Neural cell (in vitro differentiated cells): ENCODE results near the gene DPYSL4. TPM values are rescaled to one million over a fixed set of nuclear protein-coding genes. Genes with fewer than 3 reads are reported as not detected.

ENCODE experiments used
- H2AFZ ChIP-seq: fragments of 200-600, 300-800 bp; sonication (generic), shearing (Covaris generic); 2 replicates; pipeline ENCODE4 v1.6.0; 2014; ENCODE audit warnings: low read depth, mild to moderate bottlenecking, antibody characterized with exemption, low read length, moderate library complexity
- H3F3A ChIP-seq: fragments of 200-600 bp; shearing (Covaris generic); 2 replicates; pipeline ENCODE4 v1.6.1; 2016; ENCODE audit warnings: mild to moderate bottlenecking, moderate library complexity, mixed read lengths, antibody characterized with exemption, low read length; ENCODE audit not compliant: insufficient read depth, poor library complexity, severe bottlenecking
- H3K27ac ChIP-seq: fragments of 200-600, 300-800 bp; sonication (generic), shearing (Covaris generic); 2 replicates; pipeline ENCODE4 v1.5.1; 2014; ENCODE audit warnings: mild to moderate bottlenecking, low read length, moderate library complexity
- H3K27me3 ChIP-seq: fragments of 300-800, 200-600 bp; sonication (generic), shearing (Covaris generic); 2 replicates; pipeline ENCODE4 v1.6.0; 2014; ENCODE audit warnings: mild to moderate bottlenecking, low read depth, low read length, moderate library complexity; ENCODE audit not compliant: insufficient read depth
- H3K36me3 ChIP-seq: fragments of 300-800, 200-600 bp; sonication (generic), shearing (Covaris generic); 2 replicates; pipeline ENCODE4 v1.5.1; 2014; ENCODE audit warnings: mild to moderate bottlenecking, antibody characterized with exemption, low read length, moderate library complexity; ENCODE audit not compliant: insufficient read depth
- H3K4me2 ChIP-seq: fragments of 300-800, 200-600 bp; sonication (generic), shearing (Covaris generic); 2 replicates; pipeline ENCODE4 v1.6.0; 2014; ENCODE audit warnings: mild to moderate bottlenecking, low read length
- H3K4me3 ChIP-seq: fragments of 300-800, 200-600 bp; sonication (generic), shearing (Covaris generic); 2 replicates; pipeline ENCODE4 v1.5.1; 2014; ENCODE audit warnings: mild to moderate bottlenecking, low read length, moderate library complexity
- H3K79me2 ChIP-seq: fragments of 200-600 bp; shearing (Covaris generic); replicated peaks from 2 replicates; pipeline ENCODE4 v1.6.0; 2014; ENCODE audit warnings: mild to moderate bottlenecking, low read length, moderate library complexity; ENCODE audit not compliant: insufficient read depth
- H3K9ac ChIP-seq: fragments of 300-800, 200-600 bp; sonication (generic), shearing (Covaris generic); 2 replicates; pipeline ENCODE4 v1.6.1; 2016; ENCODE audit warnings: mild to moderate bottlenecking, low read length, mixed read lengths
- H3K9me2 ChIP-seq: fragments of 200-600 bp; shearing (Covaris generic); 2 replicates; pipeline ENCODE4 v1.6.1; 2016; ENCODE audit warnings: mild to moderate bottlenecking, low read length, mixed read lengths; ENCODE audit not compliant: insufficient read depth
- H3K9me3 ChIP-seq: fragments of 200-600, 300-800 bp; sonication (generic), shearing (Covaris generic); 2 replicates; pipeline ENCODE4 v1.6.1; 2016; ENCODE audit warnings: mild to moderate bottlenecking, mixed run types, low read length, moderate library complexity, mixed read lengths
- H4K20me1 ChIP-seq: fragments of 200-600 bp; shearing (Covaris generic); 2 replicates; pipeline ENCODE4 v1.6.1; 2016; ENCODE audit warnings: mild to moderate bottlenecking, mixed run types; ENCODE audit not compliant: insufficient read depth
- EP300 ChIP-seq: fragments of 450-650 bp; conservative IDR thresholded peaks from 2 replicates; pipeline ENCODE4 v1.6.1; 2014; ENCODE audit warnings: antibody characterized with exemption, mild to moderate bottlenecking, moderate library complexity; ENCODE audit not compliant: poor library complexity, severe bottlenecking
- EZH2 ChIP-seq: fragments of 200-600, 300-800 bp; shearing (Covaris generic), sonication (generic); IDR thresholded peaks from 2 replicates; pipeline ENCODE4 v1.6.1; 2014; ENCODE audit warnings: antibody characterized with exemption, low read length, borderline replicate concordance, mild to moderate bottlenecking; ENCODE audit not compliant: insufficient read depth, poor library complexity, severe bottlenecking
- MXI1 ChIP-seq: fragments of 450-650 bp; conservative IDR thresholded peaks from 2 replicates; pipeline ENCODE4 v1.6.1; 2014; ENCODE audit warnings: antibody characterized with exemption, mild to moderate bottlenecking; ENCODE audit not compliant: poor library complexity, severe bottlenecking
- POLR2AphosphoS5 ChIP-seq: IDR thresholded peaks from 2 replicates; pipeline ENCODE4 v1.6.1; 2012
- RAD21 ChIP-seq: fragments of 450-650 bp; conservative IDR thresholded peaks from 2 replicates; pipeline ENCODE4 v1.6.1; 2014; ENCODE audit warnings: antibody characterized with exemption, mild to moderate bottlenecking, moderate library complexity
- SMC3 ChIP-seq: fragments of 450-650 bp; conservative IDR thresholded peaks from 2 replicates; pipeline ENCODE4 v1.6.1; 2014; ENCODE audit warnings: antibody characterized with exemption, mild to moderate bottlenecking, moderate library complexity; ENCODE audit not compliant: poor library complexity
- TAF1 ChIP-seq: IDR thresholded peaks from 2 replicates; pipeline ENCODE4 v1.6.1; 2012; ENCODE audit warnings: low read depth
- polyA plus RNA-seq: library from polyadenylated mRNA; depleted of rRNA; stranded (reverse); fragments of >200 nt; gene quantifications from 2 replicates; pipeline ENCODE4 v1.2.3, GENCODE V29; 2014
- TF ChIP-seq, protein P1 (sequence below): IDR thresholded peaks from 2 replicates; pipeline ENCODE4 v1.6.1; 2012; ENCODE audit warnings: borderline replicate concordance
- TF ChIP-seq, protein P2 (sequence below): fragments of 450-650 bp; IDR thresholded peaks from 2 replicates; pipeline ENCODE4 v1.5.1; 2014; ENCODE audit warnings: antibody characterized with exemption, mild to moderate bottlenecking, moderate library complexity; ENCODE audit not compliant: poor library complexity, severe bottlenecking

Gene DPYSL4
- polyA plus RNA-seq, 1 donor from 2014 or later: 116 TPM

DNA sequence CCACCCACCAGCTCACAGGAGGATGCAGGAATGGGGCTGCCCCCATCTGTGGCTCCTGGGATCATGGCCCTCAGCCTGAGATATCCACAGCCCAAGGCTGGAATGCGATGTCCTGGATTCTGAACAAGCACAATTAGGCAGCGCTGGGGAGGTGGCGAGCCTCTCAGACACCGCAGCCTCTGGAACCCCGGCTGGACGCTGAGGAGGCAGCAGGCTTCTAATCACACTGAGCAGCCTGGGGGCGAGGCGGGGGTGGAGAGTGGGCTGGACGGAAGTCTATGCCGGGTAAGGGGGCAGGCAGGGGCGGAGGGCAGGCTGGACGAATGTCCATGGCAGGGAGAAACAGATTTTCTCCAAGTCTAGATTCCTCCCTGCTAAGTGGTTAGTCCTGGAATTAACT is 56.4 kb downstream of the DPYSL4 start:
- Histone ChIP-seq H2AFZ (no peak overlapping the region), H3K4me2 (no peak overlapping the region), H3K9me2 (no peaks in the 10 kb centered on the region), H3K27ac (no peak overlapping the region), H3K9ac (no peak overlapping the region), H3K79me2 (no peaks in the 10 kb centered on the region), H3K27me3 (no peaks in the 10 kb centered on the region), H3K4me3 (no peak overlapping the region), H3K9me3 (no peaks in the 10 kb centered on the region), H3F3A (no peaks in the 10 kb centered on the region), H3K36me3 (no peaks in the 10 kb centered on the region), H4K20me1 (no peaks in the 10 kb centered on the region)
- no peak for TF ChIP-seq TAF1
- TF ChIP-seq EP300: no peak
- TF ChIP-seq, protein P1, sequence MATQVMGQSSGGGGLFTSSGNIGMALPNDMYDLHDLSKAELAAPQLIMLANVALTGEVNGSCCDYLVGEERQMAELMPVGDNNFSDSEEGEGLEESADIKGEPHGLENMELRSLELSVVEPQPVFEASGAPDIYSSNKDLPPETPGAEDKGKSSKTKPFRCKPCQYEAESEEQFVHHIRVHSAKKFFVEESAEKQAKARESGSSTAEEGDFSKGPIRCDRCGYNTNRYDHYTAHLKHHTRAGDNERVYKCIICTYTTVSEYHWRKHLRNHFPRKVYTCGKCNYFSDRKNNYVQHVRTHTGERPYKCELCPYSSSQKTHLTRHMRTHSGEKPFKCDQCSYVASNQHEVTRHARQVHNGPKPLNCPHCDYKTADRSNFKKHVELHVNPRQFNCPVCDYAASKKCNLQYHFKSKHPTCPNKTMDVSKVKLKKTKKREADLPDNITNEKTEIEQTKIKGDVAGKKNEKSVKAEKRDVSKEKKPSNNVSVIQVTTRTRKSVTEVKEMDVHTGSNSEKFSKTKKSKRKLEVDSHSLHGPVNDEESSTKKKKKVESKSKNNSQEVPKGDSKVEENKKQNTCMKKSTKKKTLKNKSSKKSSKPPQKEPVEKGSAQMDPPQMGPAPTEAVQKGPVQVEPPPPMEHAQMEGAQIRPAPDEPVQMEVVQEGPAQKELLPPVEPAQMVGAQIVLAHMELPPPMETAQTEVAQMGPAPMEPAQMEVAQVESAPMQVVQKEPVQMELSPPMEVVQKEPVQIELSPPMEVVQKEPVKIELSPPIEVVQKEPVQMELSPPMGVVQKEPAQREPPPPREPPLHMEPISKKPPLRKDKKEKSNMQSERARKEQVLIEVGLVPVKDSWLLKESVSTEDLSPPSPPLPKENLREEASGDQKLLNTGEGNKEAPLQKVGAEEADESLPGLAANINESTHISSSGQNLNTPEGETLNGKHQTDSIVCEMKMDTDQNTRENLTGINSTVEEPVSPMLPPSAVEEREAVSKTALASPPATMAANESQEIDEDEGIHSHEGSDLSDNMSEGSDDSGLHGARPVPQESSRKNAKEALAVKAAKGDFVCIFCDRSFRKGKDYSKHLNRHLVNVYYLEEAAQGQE: no peak
- TF ChIP-seq, protein P2, sequence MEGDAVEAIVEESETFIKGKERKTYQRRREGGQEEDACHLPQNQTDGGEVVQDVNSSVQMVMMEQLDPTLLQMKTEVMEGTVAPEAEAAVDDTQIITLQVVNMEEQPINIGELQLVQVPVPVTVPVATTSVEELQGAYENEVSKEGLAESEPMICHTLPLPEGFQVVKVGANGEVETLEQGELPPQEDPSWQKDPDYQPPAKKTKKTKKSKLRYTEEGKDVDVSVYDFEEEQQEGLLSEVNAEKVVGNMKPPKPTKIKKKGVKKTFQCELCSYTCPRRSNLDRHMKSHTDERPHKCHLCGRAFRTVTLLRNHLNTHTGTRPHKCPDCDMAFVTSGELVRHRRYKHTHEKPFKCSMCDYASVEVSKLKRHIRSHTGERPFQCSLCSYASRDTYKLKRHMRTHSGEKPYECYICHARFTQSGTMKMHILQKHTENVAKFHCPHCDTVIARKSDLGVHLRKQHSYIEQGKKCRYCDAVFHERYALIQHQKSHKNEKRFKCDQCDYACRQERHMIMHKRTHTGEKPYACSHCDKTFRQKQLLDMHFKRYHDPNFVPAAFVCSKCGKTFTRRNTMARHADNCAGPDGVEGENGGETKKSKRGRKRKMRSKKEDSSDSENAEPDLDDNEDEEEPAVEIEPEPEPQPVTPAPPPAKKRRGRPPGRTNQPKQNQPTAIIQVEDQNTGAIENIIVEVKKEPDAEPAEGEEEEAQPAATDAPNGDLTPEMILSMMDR: no peak
- no peak for TF ChIP-seq SMC3
- no peak for TF ChIP-seq MXI1
- TF ChIP-seq RAD21: no peak
- TF ChIP-seq POLR2AphosphoS5: no peak

DNA sequence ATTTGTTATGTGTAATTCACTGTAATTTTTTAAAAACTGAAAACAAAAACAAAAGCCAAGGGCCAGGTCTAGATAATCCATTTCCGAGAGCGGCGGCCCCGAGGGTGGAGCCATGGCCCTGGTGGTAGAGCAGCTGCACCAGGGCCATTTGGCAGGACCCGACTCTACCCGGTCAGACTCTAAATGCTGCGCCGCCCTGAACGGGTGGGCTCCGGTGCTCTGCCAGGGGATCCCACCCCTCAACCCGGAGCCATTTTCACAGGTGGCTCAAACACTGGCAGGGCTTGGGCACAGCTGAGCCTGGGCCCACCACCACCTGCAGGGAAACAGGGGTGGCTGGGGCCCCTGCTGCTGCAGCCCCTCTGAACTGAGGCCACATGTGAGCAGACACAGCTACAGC is 56.9 kb downstream of the DPYSL4 start:
- H3K9me3 ChIP-seq: no peaks in the 10 kb centered on the region
- H3K79me2 ChIP-seq: no peaks in the 10 kb centered on the region
- no peaks in the 10 kb centered on the region for H4K20me1 ChIP-seq
- no peaks in the 10 kb centered on the region for H3K27me3 ChIP-seq
- no peak overlapping the region for H3K4me3 ChIP-seq
- no peak overlapping the region for H3K9ac ChIP-seq
- no peak overlapping the region for H2AFZ ChIP-seq
- H3K27ac ChIP-seq: no peak overlapping the region
- no peaks in the 10 kb centered on the region for H3K36me3 ChIP-seq
- no peaks in the 10 kb centered on the region for H3K9me2 ChIP-seq
- TF ChIP-seq, protein P2: no peak
- TF ChIP-seq MXI1 (no peak), TAF1 (no peak), EZH2 (no peak), POLR2AphosphoS5 (no peak), EP300 (no peak), SMC3 (no peak), RAD21 (no peak)
- TF ChIP-seq, protein P1: no peak
- no peaks in the 10 kb centered on the region for H3F3A ChIP-seq
- H3K4me2 ChIP-seq: no peak overlapping the region
